ENCODE results near the gene OR10A2. TPM values are rescaled to one million over a fixed set of nuclear protein-coding genes. Genes with fewer than 3 reads are reported as not detected.

Gene OR10A2
- total and polyA plus RNA-seq, 2 donors (not counting 1 experiment from before 2014, with no cell fraction given), result not detected

DNA sequence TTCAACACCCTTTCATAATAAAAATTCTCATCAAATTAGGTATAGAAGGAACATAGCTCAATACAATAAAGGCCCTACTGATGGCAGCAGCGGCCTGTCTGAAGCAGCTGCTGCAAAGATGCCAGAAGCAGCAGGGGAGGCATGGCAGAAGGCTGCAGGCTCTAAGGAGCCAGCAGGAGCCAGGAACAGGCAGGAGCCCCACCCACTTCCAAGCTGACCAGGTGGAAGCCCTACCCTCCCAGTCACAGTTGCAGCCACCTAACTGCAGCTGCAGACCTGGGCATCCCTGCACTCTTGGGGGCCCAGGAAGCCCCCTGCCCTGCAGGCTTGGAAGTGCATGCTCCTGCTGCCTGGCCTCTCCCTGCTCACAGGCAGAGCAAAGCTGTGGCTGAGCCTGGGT, 45.2 kb upstream of the OR10A2 start:
- no peak overlapping the region for H3K4me3 Mint-ChIP-seq
- no peaks in the 10 kb centered on the region for H3K79me2 ChIP-seq (ENCODE audit: control insufficient read depth, insufficient read depth, low read length)
- no peaks in the 10 kb centered on the region for H3K36me3 ChIP-seq (replicated peaks in 1 of 2; ENCODE audit: control extremely low read depth in 1 of 2, control insufficient read depth in 1 of 2, extremely low read depth in 1 of 2, insufficient read depth in 2 of 2, low read length in 1 of 2)
- WGBS (ENCODE audit: insufficient coverage), result 100% methylated on average over 1 of the region's 1 CpG
- intact Hi-C loops (cut with micrococcal nuclease), result no loop called here
- H3K27ac Mint-ChIP-seq, result no peak overlapping the region
- H3K4me1 ChIP-seq (ENCODE audit: control insufficient read depth in 2 of 2, insufficient read depth in 2 of 2, low read length in 2 of 2), result no peaks in the 10 kb centered on the region
- H3K4me1 Mint-ChIP-seq, result no peaks in the 10 kb centered on the region
- H3K27me3 ChIP-seq (replicated peaks in 1 of 4; ENCODE audit: control extremely low read depth in 1 of 4, control insufficient read depth in 3 of 4, insufficient read depth in 4 of 4, low read length in 3 of 4), result peaks cover 0 to 7% (median 3%) of the 10 kb centered on the region in 4 experiments
- no peak overlapping the region for H2AFZ ChIP-seq (ENCODE audit: insufficient read depth, low read depth, low read length, poor library complexity, severe bottlenecking)
- no peaks in the 10 kb centered on the region for H4K20me1 ChIP-seq (ENCODE audit: control insufficient read depth, insufficient read depth, low read length, poor library complexity, severe bottlenecking)
- no peak overlapping the region for H3K4me2 ChIP-seq (replicated peaks; ENCODE audit: low read depth, low read length, poor library complexity, severe bottlenecking)
- H3K9ac ChIP-seq (ENCODE audit: low read length), result no peak overlapping the region
- no peak for DNase-seq
- no peak overlapping the region for H3K4me3 ChIP-seq (ENCODE audit: control extremely low read depth in 1 of 5, extremely low read depth in 1 of 5, insufficient read depth in 1 of 5, low read depth in 2 of 5, low read length in 4 of 5)
- ChIA-PET CTCF (no interaction called here), POLR2A (no interaction called here)
- peaks cover 2% of the 10 kb centered on the region for H3K9me3 Mint-ChIP-seq (ENCODE audit: insufficient read depth)
- H3K27me3 Mint-ChIP-seq, result peaks cover 10% of the 10 kb centered on the region
- H3K9me3 ChIP-seq (ENCODE audit: control extremely low read depth in 1 of 3, control insufficient read depth in 2 of 3, insufficient read depth in 1 of 3, low read length in 2 of 3), result peaks cover 0 to 14% (median 0%) of the 10 kb centered on the region in 3 donors
- H3K27ac ChIP-seq (ENCODE audit: low read length in 2 of 2), result no peak overlapping the region
- ATAC-seq (ENCODE audit: low read depth), result no peak
- no peak for TF ChIP-seq EZH2 (IDR thresholded peaks at IDR 0.05; ENCODE audit: borderline replicate concordance, insufficient read depth, low read depth, low read length, poor library complexity, severe bottlenecking)
- TF ChIP-seq, protein P1, sequence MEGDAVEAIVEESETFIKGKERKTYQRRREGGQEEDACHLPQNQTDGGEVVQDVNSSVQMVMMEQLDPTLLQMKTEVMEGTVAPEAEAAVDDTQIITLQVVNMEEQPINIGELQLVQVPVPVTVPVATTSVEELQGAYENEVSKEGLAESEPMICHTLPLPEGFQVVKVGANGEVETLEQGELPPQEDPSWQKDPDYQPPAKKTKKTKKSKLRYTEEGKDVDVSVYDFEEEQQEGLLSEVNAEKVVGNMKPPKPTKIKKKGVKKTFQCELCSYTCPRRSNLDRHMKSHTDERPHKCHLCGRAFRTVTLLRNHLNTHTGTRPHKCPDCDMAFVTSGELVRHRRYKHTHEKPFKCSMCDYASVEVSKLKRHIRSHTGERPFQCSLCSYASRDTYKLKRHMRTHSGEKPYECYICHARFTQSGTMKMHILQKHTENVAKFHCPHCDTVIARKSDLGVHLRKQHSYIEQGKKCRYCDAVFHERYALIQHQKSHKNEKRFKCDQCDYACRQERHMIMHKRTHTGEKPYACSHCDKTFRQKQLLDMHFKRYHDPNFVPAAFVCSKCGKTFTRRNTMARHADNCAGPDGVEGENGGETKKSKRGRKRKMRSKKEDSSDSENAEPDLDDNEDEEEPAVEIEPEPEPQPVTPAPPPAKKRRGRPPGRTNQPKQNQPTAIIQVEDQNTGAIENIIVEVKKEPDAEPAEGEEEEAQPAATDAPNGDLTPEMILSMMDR (IDR thresholded peaks at IDR 0.05), result no peak

DNA sequence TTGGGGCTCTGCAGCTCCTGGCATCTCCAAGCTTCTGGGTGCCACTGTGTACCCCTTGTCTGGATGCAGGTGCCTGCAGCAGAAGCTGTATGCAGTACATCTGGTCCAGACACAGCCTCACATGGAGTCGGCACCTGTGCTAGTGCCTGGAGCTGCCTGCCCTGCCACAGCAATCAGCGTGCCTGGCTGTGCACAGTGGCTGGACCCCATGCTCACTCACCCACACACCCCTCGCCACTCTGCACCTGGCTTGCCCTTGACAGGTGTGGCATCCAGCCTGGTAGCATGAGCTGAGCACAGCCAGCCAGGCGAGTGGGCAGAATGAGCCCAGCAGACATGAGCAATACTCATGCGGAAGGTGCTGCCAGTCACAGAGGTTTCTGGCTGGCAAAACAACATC, 43.9 kb upstream of the OR10A2 start:
- Histone ChIP-seq H3K36me3 (replicated peaks in 1 of 2; ENCODE audit: control extremely low read depth in 1 of 2, control insufficient read depth in 1 of 2, extremely low read depth in 1 of 2, insufficient read depth in 2 of 2, low read length in 1 of 2) (no peaks in the 10 kb centered on the region), H3K4me3 (ENCODE audit: control extremely low read depth in 1 of 5, extremely low read depth in 1 of 5, insufficient read depth in 1 of 5, low read depth in 2 of 5, low read length in 4 of 5) (no peak overlapping the region), H3K79me2 (ENCODE audit: control insufficient read depth, insufficient read depth, low read length) (no peaks in the 10 kb centered on the region), H4K20me1 (ENCODE audit: control insufficient read depth, insufficient read depth, low read length, poor library complexity, severe bottlenecking) (no peaks in the 10 kb centered on the region), H2AFZ (ENCODE audit: insufficient read depth, low read depth, low read length, poor library complexity, severe bottlenecking) (no peak overlapping the region), H3K4me1 (ENCODE audit: control insufficient read depth in 2 of 2, insufficient read depth in 2 of 2, low read length in 2 of 2) (no peaks in the 10 kb centered on the region), H3K27me3 (replicated peaks in 1 of 4; ENCODE audit: control extremely low read depth in 1 of 4, control insufficient read depth in 3 of 4, insufficient read depth in 4 of 4, low read length in 3 of 4) (no peaks in the 10 kb centered on the region), H3K9ac (ENCODE audit: low read length) (no peak overlapping the region), H3K9me3 (ENCODE audit: control extremely low read depth in 1 of 3, control insufficient read depth in 2 of 3, insufficient read depth in 1 of 3, low read length in 2 of 3) (peaks cover 0 to 14% (median 0%) of the 10 kb centered on the region in 3 donors), H3K4me2 (replicated peaks; ENCODE audit: low read depth, low read length, poor library complexity, severe bottlenecking) (no peak overlapping the region), H3K27ac (ENCODE audit: low read length in 2 of 2) (no peak overlapping the region)
- no peak overlapping the region for H3K27ac Mint-ChIP-seq
- H3K4me1 Mint-ChIP-seq, result no peaks in the 10 kb centered on the region
- no peak for ATAC-seq (ENCODE audit: low read depth)
- intact Hi-C loops (cut with micrococcal nuclease), result no loop called here
- no peak overlapping the region for H3K4me3 Mint-ChIP-seq
- ChIA-PET CTCF (interaction anchor here (1.7 kb wide), 1 partner anchor 8 kb away, joined by 5 read pairs; no protein-coding TSS in a partner anchor), POLR2A (interaction anchor here (0.6 kb wide), 1 partner anchor 1223 kb away, joined by 3 read pairs; no protein-coding TSS in a partner anchor)
- H3K27me3 Mint-ChIP-seq, result peaks cover 5% of the 10 kb centered on the region
- TF ChIP-seq, protein P1 (IDR thresholded peaks at IDR 0.05), result no peak
- no peak for TF ChIP-seq EZH2 (IDR thresholded peaks at IDR 0.05; ENCODE audit: borderline replicate concordance, insufficient read depth, low read depth, low read length, poor library complexity, severe bottlenecking)
- 88% methylated on average over 4 of the region's 5 CpGs for WGBS (ENCODE audit: insufficient coverage)
- H3K9me3 Mint-ChIP-seq (ENCODE audit: insufficient read depth), result peaks cover 2% of the 10 kb centered on the region
- no peak for DNase-seq
